Cortex of kidney (tissue), 1 donor: Measurements from ENCODE around the gene HASPIN.

Source experiments
- DNase-seq: peaks from one replicate; lab custom pipeline; 2025; lab: John Stamatoyannopoulos, UW

Gene HASPIN

DNA sequence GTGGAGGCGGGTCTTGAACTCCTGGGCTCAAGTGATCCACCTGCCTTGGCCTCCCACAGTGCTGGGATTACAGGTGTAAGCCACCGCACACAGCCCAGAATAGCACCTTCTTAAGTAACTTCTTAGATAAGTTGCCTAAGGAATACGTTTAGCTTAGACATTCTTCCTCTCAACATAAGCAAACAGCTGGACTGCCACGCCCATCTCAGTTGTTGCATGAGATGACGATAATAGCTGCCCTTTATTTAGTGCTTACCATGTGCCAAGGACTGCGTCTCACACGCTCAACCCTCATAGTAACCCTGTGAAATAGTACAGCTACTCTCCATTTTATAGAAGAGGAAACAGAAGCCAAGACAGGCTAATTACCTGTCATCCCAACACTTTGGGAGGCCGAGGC lies 11.8 kb downstream of the HASPIN start:
- no peak for DNase-seq

DNA sequence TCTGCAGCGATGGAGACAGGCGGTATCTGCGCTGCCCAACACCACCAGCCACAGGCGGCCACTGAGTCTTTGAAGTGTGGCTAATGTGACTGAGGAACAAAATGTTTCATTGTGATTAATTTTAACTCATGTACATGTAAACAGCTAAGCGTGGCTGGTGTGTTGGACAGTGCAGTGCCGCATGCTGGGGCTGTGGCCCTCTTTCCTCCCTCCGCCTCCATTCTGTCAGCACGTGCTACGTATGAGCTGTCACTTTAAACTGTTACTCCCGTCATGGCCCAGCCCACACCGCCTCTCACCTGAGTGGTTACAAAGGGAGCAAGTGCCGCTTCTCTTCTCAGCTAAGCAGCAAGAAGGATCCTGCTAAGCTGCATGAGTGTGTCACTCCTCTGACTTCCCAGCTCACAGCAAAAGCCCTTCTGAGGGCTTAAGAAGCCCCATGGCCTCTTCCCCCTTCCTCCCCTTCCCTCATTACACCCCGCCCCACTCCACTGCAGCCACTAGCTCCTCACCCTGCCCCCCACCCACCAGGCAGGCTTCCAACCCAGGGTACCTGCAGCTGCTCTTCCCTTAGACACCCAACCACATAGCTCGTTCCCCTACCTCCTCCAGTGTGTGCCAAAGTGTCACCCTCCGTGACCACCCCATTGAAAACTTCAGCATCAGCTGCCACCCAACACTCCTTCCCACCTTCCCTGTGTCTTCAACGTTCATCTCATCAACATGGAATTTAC lies 15.0 kb downstream of the HASPIN start:
- DNase-seq, result no peak

DNA sequence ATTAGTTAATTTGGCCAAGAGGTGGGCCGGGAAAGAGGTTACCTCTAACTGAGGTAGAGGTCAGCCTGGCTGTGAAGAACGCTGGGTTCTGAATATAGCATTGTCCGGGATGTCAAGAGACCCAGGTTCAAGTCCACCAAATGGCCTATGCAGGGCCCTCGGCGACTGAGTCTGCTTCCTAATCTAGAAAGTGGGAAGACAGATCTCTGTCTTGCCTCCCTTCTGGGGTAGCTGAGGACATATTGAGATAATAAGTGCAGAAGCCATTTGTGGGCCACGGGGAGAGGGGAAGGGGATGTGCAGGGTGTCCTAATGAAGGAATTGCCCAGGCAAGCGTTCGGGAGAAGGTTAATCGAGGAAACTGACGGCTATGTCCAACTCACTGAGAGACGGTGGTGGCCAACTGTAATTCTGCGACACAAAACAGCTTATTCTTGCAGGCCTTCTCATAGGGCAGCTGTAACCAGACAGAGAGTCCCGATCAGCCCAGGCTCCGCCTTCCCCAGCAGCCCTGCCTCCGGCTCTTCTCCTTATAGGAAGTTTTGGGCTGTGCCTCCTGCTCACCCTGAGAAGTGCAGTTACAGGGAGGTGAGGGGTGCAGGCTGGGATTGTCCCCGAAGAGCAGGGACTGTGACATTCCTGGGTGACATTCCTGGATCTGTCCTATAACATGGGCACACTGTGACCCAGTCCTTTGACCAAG lies 15.9 kb downstream of the HASPIN start:
- DNase-seq, result no peak

DNA sequence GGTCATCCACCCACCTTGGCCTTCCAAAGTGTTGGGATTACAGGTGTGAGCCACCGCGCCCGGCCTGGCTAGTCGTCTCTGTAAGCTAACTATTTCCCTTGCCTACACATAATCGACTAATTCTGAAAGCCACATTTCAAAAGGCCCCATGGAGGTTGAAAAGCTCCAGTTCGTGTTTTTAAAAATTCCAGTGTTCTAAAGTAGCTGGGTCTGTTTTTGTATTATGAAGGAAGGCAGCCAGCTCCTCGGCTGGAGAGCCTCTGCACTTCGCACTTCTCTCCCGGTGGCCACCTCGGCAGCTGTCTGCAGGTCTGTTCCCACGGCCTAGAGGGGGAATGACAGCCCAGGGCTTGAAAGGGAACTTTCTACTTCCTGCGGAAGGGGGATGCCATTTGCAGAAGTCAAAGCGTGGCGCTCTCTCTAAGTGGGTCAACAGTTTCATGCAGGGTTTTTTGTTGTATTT lies 16.9 kb downstream of the HASPIN start:
- DNase-seq, result no peak

DNA sequence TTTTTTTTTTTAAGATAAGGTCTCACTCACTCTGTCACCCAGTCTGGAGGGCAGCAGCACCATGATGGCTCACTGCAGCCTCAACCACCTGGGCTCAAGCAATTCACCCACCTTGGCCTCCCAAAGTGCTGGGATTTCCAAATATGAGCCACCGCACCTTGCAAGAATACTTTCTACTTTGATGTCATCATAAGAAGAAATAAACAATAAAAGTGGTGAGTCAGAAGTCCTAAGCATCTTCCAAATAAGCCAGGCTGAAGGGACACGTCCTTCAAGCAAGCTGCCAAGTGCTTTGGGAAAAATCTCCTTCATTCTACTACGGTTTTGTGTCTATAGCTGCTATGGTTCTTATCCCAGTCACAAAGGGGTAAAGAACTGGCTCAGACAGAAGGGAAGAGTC lies 20.3 kb downstream of the HASPIN start:
- DNase-seq, result no peak

DNA sequence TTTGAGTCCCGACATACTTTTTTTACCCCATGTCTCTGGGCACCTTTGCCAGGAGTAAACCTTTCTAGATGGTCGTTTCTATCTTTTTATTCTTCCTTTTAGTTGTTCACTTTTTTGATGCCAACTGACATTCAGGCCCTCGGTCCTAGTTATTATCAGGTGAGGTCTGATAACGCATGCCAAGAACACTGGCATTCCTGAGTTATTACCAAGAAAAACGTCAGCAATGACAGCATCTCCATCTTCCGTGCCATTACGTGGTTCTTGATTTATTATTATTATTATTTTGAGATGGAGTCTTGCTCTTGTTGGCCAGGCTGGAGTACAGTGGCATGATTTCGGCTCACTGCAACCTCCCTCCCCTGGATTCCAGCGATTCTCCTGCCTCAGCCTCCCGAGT lies 21.4 kb downstream of the HASPIN start:
- no peak for DNase-seq

DNA sequence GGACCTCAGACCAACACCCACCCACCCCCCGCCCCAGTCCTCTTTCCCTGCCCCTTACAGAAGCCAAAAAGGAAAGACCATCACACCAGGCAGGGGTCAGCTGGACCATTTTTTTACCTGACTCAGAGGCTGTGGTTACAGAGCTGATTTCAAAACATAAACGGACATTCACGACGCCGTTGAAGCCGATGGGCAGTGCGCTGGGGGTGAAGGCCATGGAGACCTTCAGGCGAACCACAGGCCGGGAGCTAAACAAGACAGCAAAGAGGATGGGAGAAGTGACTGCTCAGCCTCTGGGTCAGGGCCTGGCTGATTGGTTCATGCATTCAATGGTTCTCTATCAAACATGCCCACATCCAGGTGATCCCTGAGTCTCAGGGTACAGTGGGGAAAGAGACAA lies 24.1 kb downstream of the HASPIN start:
- DNase-seq, result no peak

DNA sequence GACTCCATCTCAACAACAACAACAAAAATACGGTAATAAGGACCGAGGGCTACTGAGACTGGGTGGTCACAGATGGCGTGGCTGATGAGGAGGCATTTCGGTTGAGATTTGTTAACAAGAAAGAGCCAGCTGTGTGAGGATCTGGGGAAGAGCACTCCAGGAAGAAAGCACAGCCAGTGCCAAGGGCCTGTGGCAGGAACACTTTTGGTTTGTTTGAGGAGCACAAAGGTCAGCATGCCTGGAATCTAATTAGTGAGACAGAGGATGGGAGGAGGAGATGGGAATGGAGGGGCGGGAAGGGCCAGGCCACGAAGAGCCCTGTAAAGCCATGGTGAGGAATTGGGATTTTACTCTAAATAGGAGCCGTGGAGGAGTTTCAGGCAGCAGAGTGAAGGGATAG lies 24.9 kb downstream of the HASPIN start:
- no peak for DNase-seq

DNA sequence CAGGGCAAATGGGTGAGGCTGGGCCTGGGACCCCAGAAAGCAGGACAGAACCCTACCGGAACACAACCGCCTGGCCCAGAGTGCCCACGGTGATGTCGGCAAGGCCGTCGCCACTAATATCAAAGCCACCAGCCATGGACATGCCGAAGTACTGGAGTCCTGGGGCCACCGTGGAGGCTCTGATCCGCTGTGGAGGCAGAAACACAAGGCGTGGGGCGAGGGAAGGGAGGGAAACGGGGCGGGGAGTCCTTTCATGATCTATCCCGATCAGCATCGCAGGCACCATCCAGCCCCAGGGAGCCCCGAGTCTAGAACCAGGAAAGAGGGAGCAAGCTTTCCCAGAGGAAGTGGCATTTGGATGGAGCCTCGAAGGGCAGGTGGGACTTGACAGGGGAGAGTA lies 26.6 kb downstream of the HASPIN start:
- DNase-seq, result no peak

DNA sequence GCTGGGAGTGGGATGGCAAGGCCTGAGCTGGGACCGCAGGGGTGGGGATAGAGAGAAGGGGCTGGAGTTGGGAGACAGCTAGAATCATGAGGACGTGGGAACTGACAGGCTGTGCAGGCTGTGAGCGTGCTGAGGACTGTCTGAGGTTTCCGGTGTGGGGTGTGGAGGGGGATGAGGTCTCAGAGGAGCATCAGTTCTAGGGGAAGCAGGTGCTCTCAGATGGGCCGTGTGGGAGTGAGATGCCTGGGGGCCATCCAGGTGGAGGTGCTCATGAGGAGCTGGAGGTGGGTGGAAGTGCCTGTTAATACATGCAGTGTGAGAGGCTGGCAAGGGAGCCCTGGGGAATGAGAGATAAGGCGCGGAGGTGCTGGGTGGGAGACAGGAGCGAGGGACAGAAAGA lies 27.2 kb downstream of the HASPIN start:
- no peak for DNase-seq

DNA sequence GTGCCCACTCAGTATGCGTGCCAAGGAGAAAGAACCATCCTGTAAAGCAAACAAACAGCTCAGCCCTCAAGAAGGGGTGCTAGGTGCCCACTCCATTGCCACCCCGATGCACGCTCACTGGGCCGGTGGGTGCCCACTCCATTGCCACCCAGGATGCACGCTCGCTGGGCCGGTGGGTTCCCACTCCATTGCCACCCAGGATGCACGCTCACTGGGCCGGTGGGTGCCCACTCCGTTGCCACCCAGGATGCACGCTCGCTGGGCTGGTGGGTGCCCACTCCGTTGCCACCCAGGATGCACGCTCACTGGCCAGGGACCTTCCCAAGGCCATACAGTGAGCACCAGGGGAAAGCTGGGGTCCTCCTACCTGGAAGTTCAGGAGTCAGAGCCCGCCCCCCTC lies 28.1 kb downstream of the HASPIN start:
- no peak for DNase-seq

DNA sequence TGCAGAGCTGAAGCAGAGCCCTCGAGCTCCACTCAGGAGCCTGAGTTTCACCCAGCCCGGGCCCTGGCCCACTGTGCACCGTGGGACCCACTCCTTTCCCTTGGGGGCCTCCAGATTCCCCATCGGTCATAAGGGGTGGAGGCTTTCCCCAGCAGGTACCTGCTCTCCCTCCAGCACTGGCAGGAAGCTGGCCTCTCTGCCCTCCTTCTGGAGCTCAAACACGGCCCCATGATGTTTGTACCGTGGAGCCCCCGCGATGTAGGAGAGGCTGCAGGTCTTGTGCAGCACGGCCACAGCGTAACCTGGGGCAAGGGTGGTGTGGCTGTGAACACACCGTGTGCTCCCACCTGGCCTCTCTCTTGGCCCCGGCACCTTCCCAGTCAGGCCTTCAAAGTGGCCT lies 29.9 kb downstream of the HASPIN start:
- DNase-seq, result no peak

DNA sequence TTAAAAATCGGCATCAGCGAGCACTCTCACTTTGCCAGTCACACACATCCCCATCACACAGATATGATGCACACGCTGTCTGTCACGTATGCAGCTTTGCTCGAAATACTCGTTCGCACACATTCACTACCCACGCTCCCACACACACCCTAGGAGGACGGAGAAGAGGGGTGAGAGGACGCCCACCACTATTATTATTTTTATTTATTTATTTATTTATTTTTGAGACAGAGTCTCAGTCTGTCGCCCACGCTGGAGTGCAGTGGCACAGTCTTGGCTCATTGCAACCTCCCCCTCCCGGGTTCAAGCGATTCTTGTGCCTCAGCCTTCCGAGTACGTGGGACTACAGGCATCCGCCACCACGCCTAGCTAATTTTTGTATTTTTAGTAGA lies 30.4 kb downstream of the HASPIN start:
- DNase-seq, result no peak

DNA sequence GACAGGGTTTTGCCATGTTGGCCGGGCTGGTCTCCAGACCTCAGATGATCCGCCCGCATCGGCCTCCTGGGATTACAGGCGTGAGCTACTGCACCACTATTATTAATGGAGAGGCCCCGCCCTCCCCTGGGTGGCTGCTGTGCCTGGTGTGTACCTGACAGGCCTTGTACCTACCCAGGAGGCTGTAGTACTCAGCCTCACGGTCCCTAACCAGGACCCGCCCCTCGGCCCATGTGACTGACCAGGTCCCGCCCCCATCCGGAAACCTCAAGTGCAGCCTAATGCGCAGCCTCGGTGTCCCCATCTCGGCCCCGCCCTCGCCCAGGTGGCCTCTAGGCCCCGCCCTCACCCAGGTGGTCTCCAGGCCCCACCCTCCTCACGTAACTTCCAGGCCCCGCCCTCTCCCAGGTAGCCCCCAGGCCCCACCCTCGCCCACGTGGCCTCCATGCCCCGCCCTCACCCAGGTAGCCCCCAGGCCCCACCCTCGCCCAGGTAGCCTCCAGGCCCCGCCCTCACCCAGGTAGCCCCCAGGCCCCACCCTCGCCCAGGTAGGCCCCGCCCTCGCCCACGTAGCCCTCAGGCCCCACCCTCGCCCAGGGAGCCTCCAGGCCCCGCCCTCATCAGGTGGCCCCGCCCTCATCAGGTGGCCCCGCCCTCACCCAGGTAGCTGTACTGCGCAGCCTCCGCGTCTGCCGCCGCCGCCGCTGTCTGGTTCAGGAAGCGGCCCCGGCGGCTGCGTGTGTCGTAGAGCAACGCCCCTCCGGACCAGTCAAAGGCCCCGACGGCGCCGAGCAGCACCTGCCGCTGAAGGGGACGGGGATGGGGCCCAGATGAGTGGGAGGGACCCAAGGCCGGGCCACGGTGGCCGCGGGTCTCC lies 31.0 kb downstream of the HASPIN start:
- DNase-seq, result no peak

DNA sequence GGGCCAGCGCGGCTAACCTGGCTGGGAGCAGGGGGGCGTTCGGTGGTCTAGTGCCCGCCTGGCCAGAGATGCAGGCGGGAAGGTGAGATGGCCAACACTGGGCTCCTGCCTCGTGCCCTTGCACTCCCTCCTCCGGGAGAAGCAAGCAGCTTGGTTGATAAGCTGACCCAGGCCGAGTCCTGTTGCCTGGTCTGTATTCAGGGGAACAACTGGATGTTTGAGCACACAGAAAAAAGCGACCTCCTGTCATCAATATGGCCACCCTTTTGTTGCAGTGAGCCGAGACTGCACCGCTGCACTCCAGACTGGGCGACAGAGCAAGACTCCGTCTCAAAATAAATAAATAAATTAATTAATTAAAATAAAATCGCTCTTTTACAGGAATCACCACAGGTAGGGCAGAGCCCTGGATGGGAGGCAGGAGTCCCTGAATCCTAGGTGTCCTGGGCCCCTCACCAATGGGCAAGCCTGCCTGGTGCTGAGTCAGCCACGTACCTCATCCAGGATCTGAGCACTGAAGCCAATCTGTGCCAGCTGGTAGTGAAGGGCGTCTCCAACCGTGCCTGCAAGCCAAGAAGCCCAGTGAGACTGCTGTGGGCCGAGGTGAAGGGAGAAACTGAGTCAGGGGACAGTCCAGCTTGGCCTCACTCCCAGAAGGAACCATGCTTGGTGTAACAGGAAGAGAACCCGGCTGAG lies 31.8 kb downstream of the HASPIN start:
- DNase-seq, result no peak

DNA sequence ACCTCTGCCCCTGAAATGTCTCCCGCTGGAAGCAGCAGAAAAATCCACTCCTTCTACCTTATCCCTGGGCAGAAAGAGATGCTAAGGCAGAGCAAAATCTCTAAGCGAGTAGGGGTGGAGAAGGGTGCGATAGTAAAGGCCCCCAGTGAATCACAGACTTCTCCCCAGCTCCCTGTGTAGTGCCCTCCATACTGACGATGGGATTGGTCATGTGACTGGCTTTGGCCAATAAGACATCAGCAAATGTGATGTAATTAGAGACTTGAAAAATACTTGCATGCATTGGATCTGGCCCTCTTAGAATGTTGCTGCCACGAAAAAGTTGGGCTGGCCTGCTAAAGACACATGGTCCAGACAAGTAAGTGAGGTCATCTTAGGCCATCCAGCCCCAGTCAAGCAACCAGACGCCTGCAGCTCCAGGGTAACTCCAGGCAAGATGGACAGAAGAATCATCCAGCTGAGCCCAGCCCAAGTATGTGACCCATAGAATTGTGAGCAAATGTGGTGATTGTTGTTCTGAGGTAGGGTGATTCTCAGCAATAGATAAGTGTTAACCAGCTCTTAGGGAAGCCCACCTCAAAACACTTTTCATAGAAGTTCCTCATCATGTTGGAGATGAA lies 36.0 kb downstream of the HASPIN start:
- DNase-seq, result no peak

DNA sequence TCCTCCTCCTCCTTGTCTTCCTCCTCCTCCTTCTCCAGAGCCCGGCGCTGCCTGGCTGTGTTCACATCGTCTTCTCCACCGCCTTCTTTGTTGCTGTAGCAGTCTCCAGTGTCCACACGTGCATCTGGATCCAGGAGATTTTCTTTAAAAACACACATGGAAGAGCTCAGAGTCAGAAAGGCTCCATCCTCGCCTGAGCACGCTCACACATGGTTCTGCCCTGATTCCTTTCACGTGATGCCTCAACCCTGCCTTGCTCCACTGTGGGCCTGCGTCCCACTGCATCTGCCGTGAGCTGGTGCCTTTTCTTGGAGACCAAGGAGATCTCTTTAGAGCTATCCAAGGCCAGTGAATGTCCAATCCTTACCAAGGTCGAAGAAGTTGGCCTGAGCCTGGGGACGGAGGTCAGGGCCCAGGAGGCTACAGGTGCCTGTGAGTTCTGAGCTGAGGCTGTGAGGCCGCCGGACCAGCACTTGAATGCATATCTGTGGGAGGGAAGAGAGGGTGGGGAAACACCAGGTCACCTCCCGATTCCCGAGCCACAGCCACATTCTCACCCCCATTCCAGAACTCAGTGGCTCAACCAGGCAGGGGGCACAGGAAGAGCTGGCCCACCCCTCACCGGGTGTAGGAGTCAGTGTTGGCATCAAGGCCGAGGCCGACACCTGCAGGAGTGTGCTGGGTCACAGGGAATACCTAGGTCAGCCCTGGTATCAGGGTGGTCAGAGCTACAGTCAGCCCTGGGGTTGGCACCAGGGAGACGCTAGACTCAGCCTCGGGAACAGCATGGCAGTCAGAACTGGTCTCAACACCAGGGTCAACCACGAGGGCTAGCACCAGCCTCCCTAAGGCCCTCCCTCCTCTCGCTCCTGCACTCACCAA lies 37.6 kb downstream of the HASPIN start:
- no peak for DNase-seq

DNA sequence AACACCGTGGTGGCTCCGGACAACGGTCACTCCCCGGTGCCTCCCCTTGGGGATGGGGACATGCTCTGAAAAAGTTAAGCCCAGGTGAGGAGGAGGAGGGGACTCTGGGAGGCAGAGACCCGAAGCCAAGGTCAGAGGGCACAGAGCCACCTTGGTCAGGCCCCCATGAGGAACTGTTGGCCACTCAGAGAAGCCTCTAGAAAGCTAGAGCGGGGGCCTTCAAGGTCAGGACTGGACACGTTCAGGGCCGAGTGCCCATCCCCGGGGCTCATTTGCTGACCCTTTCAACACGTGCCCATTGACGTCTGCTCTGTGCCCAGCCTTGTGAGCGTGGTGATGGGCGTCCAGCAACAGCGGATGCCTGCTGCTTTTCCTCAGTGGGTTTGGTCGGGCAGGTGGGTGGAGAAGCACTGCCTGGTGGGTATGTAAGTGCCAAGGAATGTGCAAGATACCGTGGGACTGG lies 38.2 kb downstream of the HASPIN start:
- DNase-seq, result no peak

DNA sequence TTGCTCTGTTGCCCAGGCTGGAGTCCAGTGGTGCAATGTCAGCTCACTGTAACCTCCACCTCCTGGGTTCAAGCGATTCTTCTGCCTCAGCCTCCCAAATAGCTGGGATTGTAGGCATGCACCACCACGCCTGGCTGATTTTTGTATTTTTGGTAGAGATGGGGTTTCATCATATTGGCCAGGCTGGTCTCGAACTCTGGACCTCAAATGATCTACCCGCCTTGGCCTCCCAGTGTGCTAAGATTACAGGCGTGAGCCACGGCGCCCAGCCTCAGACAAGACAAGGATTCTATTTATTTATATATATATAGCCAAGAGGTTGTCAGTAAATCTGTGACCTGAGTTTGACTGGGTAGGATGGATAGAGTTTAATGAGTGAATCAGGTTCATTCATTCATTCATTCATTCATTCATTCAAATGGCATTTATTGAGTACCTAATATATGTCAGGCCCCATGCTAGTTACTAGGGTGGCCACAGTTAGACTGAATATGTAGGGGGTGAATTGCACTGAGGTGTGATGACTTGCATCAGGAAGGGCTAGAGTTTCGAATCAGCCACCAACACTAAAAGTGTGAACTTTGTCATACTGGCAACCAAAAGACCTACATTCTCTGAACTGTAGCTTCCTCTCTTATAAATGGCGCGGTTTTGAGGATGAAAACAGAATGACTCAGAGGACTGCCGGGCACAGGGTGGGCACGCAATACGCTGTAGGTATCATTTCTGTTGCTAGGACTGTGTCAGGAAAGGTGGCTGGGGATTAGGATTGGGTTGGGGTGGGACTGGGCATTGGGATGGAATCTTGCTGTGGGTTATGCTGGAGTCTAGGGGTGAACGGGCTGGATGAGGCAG lies 39.4 kb downstream of the HASPIN start:
- no peak for DNase-seq

DNA sequence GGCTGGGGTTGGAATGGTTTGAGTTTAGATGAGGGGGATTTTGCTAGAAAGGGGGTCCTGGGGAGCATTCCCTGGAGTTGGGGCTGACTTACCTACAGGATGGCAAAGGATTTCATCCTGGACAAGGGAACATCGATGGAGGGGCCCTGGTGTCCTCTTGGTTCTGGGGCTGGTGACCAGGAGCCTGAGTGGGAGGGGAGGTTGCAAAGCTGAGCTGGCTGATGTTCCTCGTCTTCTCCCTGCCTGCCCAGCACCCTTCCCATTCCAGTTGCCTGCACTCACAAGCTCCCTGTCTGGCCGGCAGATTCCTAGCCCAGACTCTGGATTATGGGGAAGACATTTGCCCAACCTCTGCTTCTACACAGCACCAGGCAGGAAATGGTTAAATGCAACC lies 40.1 kb downstream of the HASPIN start:
- no peak for DNase-seq
